ENCODE data around the gene NHS.

The NHS gene

GRCh38 chrX:17596546-17597205 lies 221.7 kb downstream of the NHS start:
- no peak for TF ChIP-seq CTCF (IDR thresholded peaks at IDR 0.05; ENCODE audit: low read depth, low read length)
- H3K4me3 ChIP-seq (ENCODE audit: low read depth, low read length), result no peak overlapping the region

GRCh38 chrX:17597327-17597726 lies 222.3 kb downstream of the NHS start:
- H3K4me3 ChIP-seq (ENCODE audit: low read depth, low read length), result no peak overlapping the region
- no peak for TF ChIP-seq CTCF (IDR thresholded peaks at IDR 0.05; ENCODE audit: low read depth, low read length)

DNA sequence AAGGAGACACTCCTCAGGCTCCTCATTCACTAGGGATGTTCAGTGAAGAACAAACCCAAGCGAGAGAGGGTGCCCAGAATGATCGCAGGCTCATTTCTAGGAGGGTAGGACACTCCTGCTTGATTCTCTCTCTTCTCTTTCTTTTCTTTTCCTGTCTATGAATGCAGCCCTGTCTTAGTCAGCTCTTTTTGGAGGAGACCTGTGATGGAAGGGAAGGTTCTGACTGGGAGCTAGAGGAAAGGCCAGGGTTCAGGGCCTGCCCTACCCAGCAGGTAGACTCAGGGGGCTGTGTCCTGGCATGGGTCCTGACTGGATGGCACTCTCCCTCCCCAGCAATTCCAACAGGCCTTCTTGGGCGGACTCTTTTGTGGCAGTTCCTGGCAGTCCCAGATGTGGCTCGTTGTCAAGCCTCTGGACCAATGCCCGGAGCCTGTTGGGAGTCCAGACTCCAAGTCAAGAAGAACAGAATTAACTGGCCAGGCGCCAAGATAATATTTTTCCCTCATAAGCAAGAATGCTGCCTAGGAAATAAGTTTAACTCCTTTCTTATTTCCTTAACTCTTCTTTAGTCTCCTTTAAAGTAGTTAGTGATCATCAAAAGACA lies 222.9 kb downstream of the NHS start:
- no peak for TF ChIP-seq CTCF (IDR thresholded peaks at IDR 0.05; ENCODE audit: low read depth, low read length)
- no peak overlapping the region for H3K4me3 ChIP-seq (ENCODE audit: low read depth, low read length)

DNA sequence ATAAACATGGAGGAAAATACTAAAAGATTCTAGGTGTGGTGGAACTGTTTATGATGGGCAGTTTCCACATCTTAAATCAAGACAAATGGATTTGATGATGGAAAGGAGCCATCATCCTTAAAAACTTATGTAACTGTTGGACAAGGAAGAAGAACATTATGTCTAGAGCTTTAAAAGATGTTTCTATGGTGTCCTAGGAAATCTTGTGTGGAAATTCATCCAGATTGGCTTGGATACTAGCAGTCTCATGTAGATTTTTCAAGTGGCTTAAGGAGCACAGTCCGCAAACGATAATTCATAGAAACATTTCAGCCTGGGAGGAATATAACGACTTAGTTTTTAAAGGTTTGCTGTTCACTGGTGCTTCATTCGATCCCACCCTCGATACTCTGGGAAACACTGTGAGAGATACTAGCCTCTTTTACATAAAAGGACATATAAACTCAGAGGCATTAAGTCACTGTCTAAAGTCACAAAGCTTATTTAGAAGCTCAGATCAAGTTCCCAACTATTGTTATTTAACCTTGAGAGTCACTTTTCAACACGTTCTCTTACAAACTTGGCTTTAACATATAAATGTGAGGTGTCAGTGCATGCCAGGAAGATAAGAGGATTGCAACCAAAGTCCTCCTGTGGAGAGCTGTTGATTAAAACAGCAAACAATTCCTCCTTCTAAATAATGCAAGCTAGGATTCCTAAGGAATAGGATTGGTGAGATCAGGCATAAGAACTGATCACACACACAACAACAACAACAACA lies 226.6 kb downstream of the NHS start:
- no peak overlapping the region for H3K4me3 ChIP-seq (ENCODE audit: low read depth, low read length)
- TF ChIP-seq CTCF (IDR thresholded peaks at IDR 0.05; ENCODE audit: low read depth, low read length), result no peak

DNA sequence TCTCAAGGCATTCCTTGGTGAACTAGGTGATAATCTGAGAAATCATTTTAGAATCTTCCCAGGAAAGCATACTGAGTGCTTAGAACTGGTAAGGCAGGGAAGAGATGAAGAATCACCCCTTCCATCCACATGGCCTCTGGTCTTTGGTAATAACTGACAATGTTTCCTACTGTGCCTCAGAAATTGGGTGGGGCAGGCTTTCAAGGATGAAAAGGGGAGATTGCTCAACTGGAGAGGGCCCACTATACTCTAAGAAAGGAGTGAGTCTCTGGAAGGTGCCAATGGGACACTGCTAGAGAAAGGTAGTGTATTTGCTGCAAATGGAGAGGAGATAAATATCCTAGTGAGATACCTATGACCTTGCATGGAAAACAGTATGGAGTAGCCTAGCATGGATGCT lies 227.2 kb downstream of the NHS start:
- TF ChIP-seq CTCF (IDR thresholded peaks at IDR 0.05; ENCODE audit: low read depth, low read length), result no peak
- no peak overlapping the region for H3K4me3 ChIP-seq (ENCODE audit: low read depth, low read length)

DNA sequence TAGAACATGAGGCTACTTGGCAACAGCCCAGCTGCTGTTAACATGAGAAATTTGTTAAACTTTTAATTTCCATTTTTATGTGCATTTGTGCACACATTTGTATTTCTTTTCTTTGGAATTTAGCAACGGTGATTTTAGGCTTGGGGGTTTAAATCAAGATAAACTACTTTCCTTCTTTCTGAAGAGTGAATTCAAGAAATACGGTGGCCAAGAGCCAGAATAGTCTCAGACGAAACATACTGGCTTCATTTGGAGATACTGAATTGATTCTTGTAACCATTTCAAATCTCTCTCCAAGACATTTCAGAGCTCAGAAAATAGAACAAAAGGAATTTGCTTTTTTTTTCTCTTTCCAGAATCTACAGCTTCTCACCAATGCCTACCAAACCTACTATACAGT lies 228.2 kb downstream of the NHS start:
- H3K4me3 ChIP-seq (ENCODE audit: low read depth, low read length), result no peak overlapping the region
- no peak for TF ChIP-seq CTCF (IDR thresholded peaks at IDR 0.05; ENCODE audit: low read depth, low read length)

GRCh38 chrX:17605676-17606075 lies 230.7 kb downstream of the NHS start:
- no peak for TF ChIP-seq CTCF (IDR thresholded peaks at IDR 0.05; ENCODE audit: low read depth, low read length)
- H3K4me3 ChIP-seq (ENCODE audit: low read depth, low read length), result no peak overlapping the region

Measured in WI38 (cell line).